Lower leg skin (tissue), 3 donors: Measurements from ENCODE around the gene ANGPTL3.

Experiments used
- CTCF ChIP-seq, 3 donors: fragments of 450-650 bp; IDR thresholded peaks; one replicate each; pipeline ENCODE4 v1.5.1; 2016; ENCODE audit warnings: antibody characterized with exemption in 3 of 3, mild to moderate bottlenecking in 3 of 3, moderate library complexity in 2 of 3
- POLR2A ChIP-seq, 2 donors: fragments of 450-650 bp; IDR thresholded peaks; one replicate each; pipeline ENCODE4 v1.6.1; 2016 to 2017; ENCODE audit warnings: antibody characterized with exemption in 2 of 2, mild to moderate bottlenecking in 1 of 2, moderate library complexity in 1 of 2

DNA sequence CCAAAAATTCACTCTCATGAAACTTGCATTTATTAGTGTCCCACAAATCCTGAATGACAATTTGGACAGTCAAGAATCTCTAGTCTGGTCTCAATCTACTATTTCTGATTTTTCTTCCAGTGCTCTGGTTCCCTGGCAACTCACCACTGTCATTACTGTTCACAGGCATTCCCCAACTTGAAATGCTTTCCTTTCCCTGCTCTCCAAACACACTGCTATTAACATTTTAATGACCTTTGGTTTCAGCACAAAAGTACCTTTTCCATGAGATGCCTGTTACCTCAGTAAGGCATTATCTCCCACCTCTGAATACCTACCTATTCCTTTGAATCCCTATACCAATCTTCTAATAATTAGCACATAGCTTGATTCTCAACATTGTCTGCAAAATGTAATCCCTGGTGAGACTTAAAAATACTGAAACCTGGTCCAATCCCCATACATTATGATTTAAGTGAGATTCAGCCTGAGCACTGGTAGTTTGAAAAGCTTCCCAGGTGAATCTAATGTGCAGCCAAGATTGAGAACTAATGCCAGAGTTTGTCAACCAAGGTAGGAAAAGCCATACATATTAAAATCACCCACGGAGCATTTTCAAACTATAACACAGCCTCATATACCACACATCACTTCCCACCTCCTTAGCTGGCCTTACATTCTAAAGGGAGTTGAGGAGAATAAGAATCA, 11.7 kb upstream of the ANGPTL3 start:
- no peak for TF ChIP-seq CTCF (IDR thresholded peaks at IDR 0.05)
- no peak for TF ChIP-seq POLR2A (IDR thresholded peaks at IDR 0.05)
